HG03196 (cell line): ENCODE results near the gene PI4KA.
"Not testable (repeated sequence)": the region's sequence is repeated elsewhere in the genome, so short reads cannot be mapped to it uniquely, and the experiment has no call there.

Source experiments
- ATAC-seq: cut with Tn5 transposase; IDR thresholded peaks from one replicate; pipeline ENCODE4 v1.9.1; 2021; ENCODE audit not compliant: unreplicated experiment

The PI4KA gene

GRCh38 chr22:20779014-20779817 lies 79.4 kb downstream of the PI4KA start:
- no peak for ATAC-seq

- no peak for ATAC-seq
These were observed 81.0 kb downstream of the PI4KA start for GRCh38 chr22:20777420-20778177.

- ATAC-seq: no peak
These were observed 81.8 kb downstream of the PI4KA start for GRCh38 chr22:20776624-20777405.

GRCh38 chr22:20775342-20775895 lies 83.2 kb downstream of the PI4KA start:
- ATAC-seq: no peak

- ATAC-seq: no peak
These were observed 83.7 kb downstream of the PI4KA start for GRCh38 chr22:20774882-20775281.

DNA sequence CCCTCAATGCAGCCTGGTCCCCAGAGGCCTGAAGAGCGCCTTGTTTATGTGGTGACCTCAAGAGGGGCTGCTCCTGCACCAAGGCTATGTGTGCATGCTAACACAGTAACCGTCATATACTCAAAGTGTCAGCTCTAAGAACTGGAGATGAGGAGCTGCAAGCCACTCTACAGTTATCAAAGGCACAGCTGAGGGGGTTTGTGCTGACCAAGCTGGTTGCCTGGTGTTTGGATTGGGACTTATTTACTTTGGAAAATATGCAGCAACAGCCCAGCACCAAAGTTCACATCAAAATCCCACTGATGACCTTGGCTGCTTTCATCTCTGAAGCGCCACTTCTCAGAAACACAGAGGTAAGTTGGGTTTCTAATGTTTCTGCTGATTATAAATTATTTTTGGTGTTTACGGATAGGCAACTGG lies 84.8 kb downstream of the PI4KA start, which contains the start of gene SERPIND1:
SERPIND1 (plus strand) TSS at position 321 of the 420 bp plus-strand sequence. CDS start 5,200 bp downstream, outside the sequence.
- no peak for ATAC-seq

- ATAC-seq: no peak
These were observed 86.5 kb downstream of the PI4KA start for GRCh38 chr22:20771918-20772625.

GRCh38 chr22:20769496-20769826 lies 89.2 kb downstream of the PI4KA start:
- ATAC-seq: not testable (repeated sequence)

- ATAC-seq: no peak
These were observed 92.1 kb downstream of the PI4KA start for GRCh38 chr22:20766530-20766929.

GRCh38 chr22:20765938-20766337 lies 92.7 kb downstream of the PI4KA start:
- ATAC-seq: no peak

GRCh38 chr22:20764729-20765128 lies 93.9 kb downstream of the PI4KA start:
- no peak for ATAC-seq

- no peak for ATAC-seq
These were observed 94.2 kb downstream of the PI4KA start for GRCh38 chr22:20764471-20764720.

GRCh38 chr22:20763630-20764470 lies 94.8 kb downstream of the PI4KA start:
- ATAC-seq: no peak

DNA sequence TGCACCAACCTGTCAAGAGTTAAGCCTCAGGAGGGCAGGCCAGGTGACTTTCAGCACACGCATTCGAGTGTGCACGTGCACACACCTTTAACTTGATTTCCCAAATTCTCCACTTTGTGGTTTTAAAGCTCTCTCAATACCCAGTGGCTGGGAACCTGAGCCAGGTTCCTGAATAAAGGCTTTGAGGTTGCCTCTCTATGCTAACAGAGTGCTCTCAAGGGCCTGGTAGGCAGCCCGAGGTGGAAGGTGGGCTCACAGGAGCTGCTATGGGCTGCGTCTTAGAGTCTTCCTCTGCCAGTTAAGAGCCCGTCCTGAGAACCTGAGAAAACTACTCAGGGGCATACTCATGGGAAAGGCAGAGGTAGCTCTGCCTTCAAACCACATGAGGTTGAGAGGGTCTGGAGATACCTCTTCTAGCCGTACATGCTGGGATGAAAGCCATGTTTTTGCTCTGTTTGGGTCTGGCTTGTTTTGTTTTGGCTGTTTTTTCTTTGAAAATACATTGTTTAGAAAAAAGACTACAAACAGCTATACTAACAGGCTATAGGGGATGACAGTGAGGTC lies 96.3 kb downstream of the PI4KA start:
- no peak for ATAC-seq

DNA sequence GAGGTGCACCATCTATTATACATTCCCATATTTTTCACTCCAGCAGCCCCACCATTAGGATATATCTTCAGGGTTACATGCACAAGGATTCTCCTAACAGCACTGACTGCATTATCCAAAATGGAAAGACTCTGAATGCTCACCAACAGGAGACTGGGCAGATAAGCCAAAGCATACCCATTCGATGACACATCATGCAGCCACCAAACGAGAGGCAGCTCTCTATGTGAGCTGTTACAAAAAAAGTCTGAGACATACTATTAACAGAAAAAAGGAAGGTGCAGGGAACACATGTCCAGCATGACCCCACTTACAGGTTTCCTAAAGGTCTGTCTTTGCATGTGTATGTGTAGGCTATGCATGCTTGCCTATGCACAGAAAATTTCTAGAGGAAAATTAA lies 97.1 kb downstream of the PI4KA start:
- ATAC-seq: no peak

GRCh38 chr22:20760084-20760483 lies 98.5 kb downstream of the PI4KA start:
- ATAC-seq: no peak

DNA sequence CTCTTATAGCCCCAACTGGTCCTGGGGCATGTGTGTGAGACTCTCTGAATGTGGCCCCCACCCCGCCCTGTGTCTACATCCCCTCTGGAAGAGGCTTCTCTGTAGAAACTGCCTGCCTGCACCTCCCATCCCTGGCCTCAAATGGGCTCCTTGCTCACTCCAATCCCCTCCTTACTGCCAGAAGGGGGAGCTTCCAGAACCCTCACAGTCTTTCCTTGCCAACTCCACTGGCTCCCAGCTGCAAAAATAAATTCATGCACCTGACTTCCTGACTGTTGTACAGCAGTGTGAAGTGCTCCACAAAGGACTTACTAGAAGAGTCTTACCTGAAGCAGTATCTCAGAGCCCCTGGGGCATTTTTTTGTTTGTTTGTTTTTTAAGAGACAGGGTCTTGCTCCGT lies 99.9 kb downstream of the PI4KA start:
- no peak for ATAC-seq

DNA sequence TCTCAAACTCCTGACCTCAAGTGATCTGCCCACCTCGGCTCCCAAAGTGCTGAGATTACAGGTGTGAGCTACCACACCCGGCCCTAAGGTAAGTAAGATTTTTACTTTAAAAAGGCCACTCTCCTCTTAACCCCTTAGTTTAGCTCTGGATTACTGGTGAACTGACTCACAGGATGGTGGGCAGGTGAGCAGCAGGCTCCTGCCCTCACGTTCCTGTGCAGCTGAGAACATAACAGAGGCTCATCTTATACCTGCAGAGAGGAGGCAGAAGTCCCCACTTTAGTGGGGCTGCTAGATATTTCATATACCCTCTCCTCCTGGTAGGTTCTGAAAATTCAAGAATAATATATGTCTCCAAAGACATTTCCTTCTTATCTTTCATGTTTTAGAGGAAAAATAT lies 101.8 kb downstream of the PI4KA start:
- no peak for ATAC-seq

DNA sequence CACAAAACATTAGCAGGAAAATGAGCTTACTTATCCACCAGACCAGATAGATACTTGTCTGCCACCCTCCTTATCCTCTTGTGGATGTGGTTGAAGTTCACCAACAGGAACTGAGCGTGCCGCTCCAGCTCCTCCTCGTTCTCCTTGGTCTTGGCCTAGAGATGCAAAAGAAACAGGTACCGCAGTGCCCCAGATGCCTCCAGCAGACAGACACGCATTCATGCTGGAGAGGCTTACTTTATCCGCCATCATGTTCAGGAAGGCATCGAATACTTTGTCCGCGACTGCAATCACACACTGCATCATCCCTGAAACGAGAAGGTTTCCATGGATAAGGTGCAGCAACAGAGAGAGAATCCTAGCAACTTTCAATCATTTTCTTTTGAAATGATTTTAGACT lies 105.7 kb downstream of the PI4KA start:
- no peak for ATAC-seq
